ENCODE results near the gene SELENBP1. TPM values are rescaled to one million over a fixed set of nuclear protein-coding genes. Genes with fewer than 3 reads are reported as not detected.

SELENBP1 gene
- total and polyA plus RNA-seq, 2 of the 13 experiments (the other 11 are each of a cell fraction or from before 2014, with no cell fraction given), result 27.8 to 29.0 TPM

DNA sequence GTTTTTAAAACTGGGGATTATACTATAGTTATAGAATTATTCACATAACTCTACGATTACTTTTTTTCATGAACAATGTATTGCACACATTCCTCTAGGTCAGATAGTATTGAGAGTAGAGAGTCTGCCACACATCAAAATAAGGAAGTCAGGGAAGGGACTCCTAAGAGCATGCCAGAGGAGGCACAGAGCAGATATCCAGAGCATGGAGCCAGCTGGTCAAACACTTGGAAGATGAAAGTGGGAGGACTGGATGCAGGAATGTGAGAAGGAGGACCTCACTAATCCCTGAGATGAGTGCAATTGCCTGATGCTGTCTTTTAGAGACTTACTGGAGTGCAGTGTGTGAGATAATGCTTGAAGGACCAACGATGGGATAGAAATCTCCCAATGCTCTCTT, 15.8 kb downstream of the SELENBP1 start (continued):
- TF ChIP-seq CCDC6 (CRISPR knock-in tag; IDR thresholded peaks at IDR 0.05) (no peak), AHR (CRISPR knock-in tag; IDR thresholded peaks at IDR 0.05) (no peak)

DNA sequence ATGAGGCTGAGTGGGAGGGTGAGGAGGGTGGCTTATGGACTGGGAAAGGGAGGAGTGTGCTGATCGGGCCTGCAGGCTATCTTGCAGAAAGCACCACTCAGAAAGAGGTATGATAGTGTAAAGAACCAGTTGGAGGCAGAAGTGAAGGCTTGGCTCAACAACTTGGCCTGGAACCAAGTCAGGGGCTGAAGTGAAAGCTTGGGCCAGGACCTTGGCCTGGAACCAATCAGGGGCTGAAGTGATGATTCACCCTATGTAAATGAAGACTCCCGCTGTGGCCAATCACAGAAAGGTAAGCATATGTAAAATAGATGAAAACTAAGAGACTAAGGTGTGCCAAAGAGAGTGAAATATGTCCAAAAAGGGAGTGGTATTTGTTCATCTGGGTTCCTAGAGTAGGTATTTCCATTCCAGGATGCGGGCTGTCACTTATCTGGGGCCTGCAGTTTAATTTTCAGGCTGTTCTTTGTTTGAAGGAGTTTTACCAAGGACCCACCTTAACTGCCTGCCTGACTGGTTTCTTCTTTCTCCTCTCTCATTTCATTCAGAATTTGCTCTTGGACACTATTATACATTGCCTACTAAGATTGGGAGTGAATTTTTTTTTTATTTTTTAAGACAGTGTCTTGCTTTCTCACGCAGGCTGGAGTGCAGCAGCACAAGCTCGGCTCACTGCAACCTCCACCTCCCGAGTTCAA, 20.3 kb downstream of the SELENBP1 start:
- no peak overlapping the region for H2AFZ ChIP-seq (ENCODE audit: low read length)
- TF ChIP-seq ZFP36 (IDR thresholded peaks at IDR 0.05; ENCODE audit: borderline replicate concordance, low read depth, low read length, partially characterized antibody) (peak; percentile 83), ZNF780A (CRISPR knock-in tag; IDR thresholded peaks at IDR 0.05) (peak; percentile 91), EED (CRISPR knock-in tag; IDR thresholded peaks at IDR 0.05) (no peak), CCDC6 (CRISPR knock-in tag; IDR thresholded peaks at IDR 0.05) (no peak), ZNF782 (CRISPR knock-in tag; IDR thresholded peaks at IDR 0.05; ENCODE audit: borderline replicate concordance) (no peak), SP140L (CRISPR knock-in tag; IDR thresholded peaks at IDR 0.05; ENCODE audit: borderline replicate concordance) (no peak), FOSL2 (CRISPR knock-in tag; IDR thresholded peaks at IDR 0.05) (peak; percentile 52; the same call in 1 of the 2 replicates)
- TF ChIP-seq, protein P1, sequence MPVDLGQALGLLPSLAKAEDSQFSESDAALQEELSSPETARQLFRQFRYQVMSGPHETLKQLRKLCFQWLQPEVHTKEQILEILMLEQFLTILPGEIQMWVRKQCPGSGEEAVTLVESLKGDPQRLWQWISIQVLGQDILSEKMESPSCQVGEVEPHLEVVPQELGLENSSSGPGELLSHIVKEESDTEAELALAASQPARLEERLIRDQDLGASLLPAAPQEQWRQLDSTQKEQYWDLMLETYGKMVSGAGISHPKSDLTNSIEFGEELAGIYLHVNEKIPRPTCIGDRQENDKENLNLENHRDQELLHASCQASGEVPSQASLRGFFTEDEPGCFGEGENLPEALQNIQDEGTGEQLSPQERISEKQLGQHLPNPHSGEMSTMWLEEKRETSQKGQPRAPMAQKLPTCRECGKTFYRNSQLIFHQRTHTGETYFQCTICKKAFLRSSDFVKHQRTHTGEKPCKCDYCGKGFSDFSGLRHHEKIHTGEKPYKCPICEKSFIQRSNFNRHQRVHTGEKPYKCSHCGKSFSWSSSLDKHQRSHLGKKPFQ (CRISPR knock-in tag; IDR thresholded peaks at IDR 0.05; ENCODE audit: insufficient replicate concordance), result no peak
- BruUV-seq (replicated peaks), result no TSS peak
- H3K9ac ChIP-seq (ENCODE audit: insufficient read depth, low read depth, low read length), result no peak overlapping the region
- in situ Hi-C loops (cut with HindIII; ENCODE audit: extremely low pct_ligation_motif_present, low pct_unique_long_range_greater_than_20kb) (no loop called here), intact Hi-C loops (cut with micrococcal nuclease; ENCODE audit: unreplicated experiment) (loop anchor here (1.0 kb wide), 1 partner anchor 20 kb away; the partner anchor contains the start of gene SELENBP1)
- DNase-seq (ENCODE audit: low spot score) (peak; percentile 24), ATAC-seq (no peak), FAIRE-seq (no peak)
- H3K4me1 ChIP-seq (ENCODE audit: insufficient read depth, low read length), result peaks cover 16% of the 10 kb centered on the region
- peaks cover 7% of the 10 kb centered on the region for H3K9me3 ChIP-seq (ENCODE audit: low read length)
- no peaks in the 10 kb centered on the region for H3K79me2 ChIP-seq (ENCODE audit: insufficient read depth, low read length)
- POLR2A ChIA-PET, result interaction anchor here (0.6 to 2.0 kb wide), 2 partner anchors 20 to 24 kb away, joined by 4 to 5 read pairs; partner anchors contain the start of genes PI4KB and SELENBP1
- H3K27me3 ChIP-seq (ENCODE audit: control insufficient read depth in 1 of 2, insufficient read depth in 2 of 2, low read length in 2 of 2), result no peaks in the 10 kb centered on the region
- H3K36me3 ChIP-seq (replicated peaks in 1 of 2; ENCODE audit: control insufficient read depth in 1 of 2, insufficient read depth in 2 of 2, low read length in 2 of 2), result no peaks in the 10 kb centered on the region
- H3K4me3 ChIP-seq (replicated peaks in 1 of 3; ENCODE audit: insufficient read depth in 1 of 3, low read depth in 2 of 3, low read length in 3 of 3), result no peak overlapping the region
- no peaks in the 10 kb centered on the region for H4K20me1 ChIP-seq (ENCODE audit: insufficient read depth, low read length)
- 44% methylated on average over 6 of the region's 6 CpGs for WGBS (ENCODE audit: low lambda C conversion rate)
- 0 out of 2 replicates have a peak overlapping the region, but pooled peaks have one; percentile 5 for H3K4me2 ChIP-seq (ENCODE audit: low read depth, low read length)
- CTCF ChIA-PET (ENCODE audit: low intra/inter-chr PET ratio, low total read pairs), result no interaction called here
- H3K27ac ChIP-seq (ENCODE audit: extremely low read length, insufficient read depth, low read length), result no peak overlapping the region
